Measurements from ENCODE around the gene ST3GAL4.
"Not testable (repeated sequence)": the region's sequence is repeated elsewhere in the genome, so short reads cannot be mapped to it uniquely, and the experiment has no call there.

The ST3GAL4 gene

DNA sequence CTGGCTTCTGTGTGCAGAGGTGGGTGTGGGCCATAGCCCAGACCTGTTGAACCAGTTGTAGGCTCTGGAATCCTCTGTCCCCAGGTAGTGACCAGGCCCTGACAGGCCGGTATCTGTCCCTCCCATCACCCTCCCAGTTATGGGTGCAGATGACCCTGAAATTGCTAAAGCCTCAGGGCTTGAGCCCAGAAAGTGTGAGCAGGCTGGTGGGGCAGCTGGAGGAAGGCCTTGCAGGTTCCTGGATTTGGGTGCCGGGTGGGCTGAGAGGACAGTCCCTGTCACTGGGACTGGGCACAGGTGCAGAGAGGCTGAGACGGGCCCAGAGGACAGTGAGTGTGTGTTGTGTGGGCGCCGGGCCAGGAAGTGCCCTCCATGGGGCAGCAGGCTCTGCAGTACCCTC lies 10.0 kb downstream of the ST3GAL4 start:
- not testable (repeated sequence) for DNase-seq (ENCODE audit: low read depth)

DNA sequence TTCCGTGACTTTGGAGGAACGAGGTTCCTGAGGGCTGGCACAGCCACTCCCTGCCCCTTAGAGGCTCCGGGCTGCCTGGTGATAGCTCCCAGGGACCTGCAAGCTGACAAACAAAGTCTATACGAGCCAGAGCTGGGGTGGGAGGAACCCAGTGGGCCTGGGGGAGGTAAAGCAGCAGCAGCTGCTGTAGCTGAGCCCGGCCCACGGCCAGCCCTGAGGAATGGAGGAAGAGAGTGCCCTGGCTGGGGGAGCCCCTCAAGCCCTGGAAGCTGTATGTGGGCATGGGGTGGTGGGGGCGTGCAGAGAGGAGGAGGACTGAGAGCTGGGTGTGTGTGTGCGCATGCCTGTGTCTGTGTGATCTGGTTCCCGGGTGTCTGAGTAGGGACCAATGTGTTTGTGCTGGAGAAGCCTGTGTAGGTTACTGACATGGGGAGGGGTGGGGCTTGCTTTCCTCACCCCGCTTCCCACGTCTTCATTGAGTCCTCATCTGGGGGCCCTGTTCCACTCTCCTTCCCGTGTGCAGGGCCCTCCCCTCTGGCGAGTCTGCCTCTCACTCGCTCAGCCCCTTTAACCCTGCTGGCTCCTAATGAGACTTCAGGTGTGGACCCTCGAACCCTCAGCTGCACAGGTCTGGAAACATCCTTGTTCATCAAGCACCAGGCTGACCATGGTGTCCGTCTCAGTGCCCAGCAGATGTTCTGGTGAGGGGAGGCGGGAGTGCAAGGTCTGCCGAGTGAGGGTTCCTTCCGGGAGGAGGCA lies 10.8 kb downstream of the ST3GAL4 start:
- no peak for DNase-seq (ENCODE audit: low read depth)

DNA sequence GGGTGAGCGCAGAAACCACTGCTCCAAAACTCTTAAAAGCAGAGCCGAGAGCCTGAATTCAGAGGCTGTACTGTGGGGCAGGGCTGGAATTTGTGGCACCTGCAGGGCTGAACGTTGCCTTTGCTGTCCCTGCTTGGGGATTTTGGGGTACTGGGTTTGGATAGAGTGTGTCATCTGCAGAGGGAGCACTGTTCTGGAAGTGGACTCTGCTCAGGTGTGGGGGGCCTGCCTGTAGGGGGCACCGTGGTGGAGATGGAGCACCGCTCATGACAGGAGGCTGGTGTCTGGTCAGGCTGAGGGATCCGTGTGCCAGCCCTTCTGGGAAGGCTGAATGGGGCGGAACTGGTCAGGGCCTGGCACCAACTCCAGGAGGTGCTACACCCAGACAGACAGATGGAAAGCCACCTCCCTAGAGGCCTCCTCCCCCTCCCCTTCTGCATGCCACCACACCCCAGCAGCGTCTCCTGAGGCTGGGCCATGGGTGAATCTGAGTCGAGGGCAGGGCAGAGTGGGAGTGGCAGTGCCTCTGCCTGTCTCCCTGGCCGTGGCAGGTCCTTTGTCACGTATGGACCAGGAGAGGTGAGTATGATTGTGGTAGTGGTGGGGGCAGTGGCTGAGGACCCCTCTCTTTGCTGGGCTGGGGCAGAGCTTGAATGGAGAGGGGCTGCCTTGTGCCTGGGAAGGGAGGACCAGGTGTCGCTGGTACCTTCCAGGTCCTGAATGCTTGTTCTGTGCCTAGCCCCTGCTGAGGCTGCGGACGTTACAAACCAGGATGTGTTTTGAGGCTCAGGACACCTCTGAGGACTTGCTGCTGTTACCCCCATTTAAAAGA lies 11.6 kb downstream of the ST3GAL4 start:
- not testable (repeated sequence) for DNase-seq (ENCODE audit: low read depth)

DNA sequence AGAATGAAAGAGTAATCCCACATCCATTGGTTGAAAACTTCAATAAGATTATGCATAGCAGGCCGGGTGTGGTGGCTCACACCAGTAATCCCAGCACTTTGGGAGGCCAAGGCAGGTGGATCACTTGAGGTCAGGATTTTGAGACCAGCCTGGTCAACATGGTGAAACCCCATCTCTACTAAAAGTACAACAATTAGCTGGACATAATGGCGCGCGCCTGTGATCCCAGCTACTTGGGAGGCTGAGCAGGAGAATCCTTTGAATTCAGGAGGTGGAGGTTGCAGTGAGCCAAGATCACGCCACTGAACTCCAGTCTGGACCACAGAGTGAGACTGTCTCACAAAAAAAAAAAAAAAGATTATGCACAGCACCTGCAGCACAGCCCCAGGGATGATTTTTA lies 12.3 kb downstream of the ST3GAL4 start:
- DNase-seq (ENCODE audit: low read depth) = not testable (repeated sequence)

DNA sequence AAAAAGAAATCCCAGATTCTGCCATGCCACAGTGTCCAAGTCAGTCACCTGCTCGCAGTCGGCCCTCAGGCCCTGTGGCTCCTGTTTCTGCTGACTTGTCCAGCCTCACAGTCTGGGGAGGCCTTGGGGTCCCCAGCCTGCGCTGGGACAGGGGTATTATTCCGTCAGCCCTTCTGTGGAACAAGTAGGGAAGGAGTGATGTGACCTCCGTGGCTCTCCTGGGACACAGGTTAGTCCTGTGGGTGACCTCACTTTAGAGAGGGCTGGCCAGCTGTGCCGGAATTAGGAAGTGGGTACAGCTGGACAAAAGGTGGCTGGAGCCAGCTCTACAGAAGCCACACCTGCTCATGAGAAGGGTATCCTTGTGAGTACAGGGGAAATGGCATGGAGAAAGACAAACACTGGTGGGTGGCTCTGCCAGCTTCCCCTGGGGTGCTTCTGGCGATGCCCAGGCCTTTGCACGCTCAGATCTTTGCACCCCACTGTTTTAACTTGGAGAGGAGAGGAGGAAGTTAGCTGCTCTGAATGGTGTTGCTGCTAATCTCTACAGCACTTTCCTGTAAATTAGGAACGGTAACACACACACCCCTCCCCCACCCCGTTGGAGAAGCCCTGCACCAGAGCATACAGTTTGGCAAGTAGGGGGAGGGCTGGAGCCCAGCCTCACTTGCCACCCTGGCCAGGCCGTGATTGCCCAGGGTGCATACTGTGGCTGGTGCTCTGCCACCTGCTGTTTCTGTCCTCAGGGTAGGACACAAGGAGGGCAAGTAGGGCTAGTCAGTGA lies 13.0 kb downstream of the ST3GAL4 start:
- DNase-seq (ENCODE audit: low read depth) = not testable (repeated sequence)

DNA sequence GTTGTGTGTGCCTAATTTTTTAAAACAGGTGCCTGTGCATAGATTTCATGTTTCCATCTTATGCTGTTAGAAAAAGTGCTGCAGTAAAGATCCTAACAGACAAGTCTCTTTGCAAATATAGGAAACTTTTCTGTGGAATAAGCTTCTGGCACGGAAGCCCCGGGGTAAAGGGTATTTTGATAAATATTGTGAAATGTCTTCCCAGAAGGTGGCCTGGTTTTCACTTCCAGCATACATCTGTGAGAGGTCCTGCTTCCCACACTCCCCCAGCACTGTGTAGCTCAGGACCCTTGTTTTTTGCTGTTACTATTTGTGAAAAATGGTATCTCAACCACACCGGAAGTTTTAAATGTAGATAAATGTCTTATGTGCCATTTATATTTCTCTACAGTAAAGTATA lies 14.5 kb downstream of the ST3GAL4 start:
- no peak for DNase-seq (ENCODE audit: low read depth)

DNA sequence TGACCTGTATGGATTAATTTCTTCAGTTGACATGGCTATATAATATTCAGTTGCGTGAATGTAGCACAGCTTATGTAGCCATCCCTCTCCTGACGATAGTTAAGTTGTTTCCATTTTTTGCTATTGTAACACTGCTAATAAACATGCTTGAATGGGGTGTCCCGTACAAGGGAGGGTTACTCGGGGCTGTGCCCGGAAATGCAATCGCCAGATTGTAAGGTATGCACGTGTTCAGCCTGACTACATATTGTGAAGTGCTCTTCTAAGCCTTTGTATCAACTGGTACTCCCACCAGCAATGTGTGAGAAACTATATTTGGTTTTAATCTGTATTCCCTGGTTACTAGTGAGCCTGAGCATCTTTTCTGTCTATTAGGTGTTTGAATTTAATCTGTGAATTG lies 16.1 kb downstream of the ST3GAL4 start:
- DNase-seq (ENCODE audit: low read depth) = no peak

DNA sequence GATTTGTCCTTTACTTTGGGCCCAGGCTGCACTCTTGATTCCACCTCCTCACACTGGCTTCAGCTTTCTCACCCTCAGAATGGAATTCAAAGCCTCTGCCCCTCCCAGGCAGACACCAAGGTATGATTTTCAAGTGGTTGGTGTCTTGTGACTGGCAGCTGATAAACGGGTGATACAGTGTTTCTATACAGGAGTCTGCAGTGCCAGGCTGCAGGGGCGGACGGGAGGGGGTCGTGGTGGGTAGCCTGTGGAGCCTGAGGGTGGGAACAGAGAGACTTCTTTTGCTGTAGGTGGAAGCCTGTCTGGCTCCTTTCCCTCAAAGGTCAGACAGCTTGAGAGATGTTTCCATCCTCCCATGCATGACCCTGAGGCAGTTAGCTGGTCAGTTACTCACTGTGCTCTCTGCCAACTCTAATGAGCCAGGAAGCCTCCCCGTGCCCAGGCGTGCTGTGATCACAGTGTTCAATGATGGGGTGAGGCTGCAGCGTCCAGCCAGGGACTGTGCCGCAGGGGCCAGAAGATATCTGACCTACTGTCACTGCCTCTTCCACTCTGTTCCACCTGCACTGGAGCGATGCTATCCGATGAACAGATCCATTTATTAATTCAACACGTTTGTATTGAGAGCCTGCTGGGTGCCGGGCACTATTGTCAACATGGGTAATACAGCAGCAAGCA lies 18.0 kb downstream of the ST3GAL4 start:
- not testable (repeated sequence) for DNase-seq (ENCODE audit: low read depth)

DNA sequence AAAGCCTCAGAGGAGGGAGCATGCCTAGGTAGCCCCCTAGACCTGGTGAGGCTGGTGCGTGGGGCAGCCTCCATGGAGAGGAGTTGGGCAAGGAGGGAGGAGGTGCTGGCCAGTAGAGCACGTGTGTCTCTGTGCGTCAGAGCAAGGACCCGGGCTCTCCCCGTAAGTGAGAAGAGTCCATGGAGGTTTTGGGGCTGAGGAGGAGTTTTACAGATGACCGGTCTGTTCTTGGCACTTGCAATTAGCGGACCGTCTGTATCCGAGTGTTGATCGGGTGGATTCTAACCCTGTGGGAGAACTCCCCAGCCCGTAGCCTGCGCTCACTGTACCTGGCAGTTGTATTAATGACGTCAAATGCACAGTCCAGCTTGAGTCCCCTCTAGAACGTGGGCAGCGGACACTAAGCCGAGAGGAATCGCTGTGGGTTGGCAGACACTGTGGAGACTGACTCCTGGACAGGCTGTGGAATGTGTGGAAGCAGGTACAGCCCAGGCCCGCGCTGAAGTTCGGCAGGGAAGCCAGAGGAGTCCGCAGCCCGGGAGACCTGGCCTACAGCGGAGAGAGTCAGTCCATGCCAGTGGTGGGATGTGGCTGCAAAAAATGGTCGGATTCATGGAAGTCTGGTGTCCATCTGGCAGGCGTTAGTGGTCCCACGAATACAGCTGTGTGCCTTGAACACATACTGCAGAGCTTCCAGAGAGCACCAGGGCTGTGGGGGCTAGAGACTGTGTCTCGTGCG lies 19.2 kb downstream of the ST3GAL4 start:
- DNase-seq (ENCODE audit: low read depth) = not testable (repeated sequence)

DNA sequence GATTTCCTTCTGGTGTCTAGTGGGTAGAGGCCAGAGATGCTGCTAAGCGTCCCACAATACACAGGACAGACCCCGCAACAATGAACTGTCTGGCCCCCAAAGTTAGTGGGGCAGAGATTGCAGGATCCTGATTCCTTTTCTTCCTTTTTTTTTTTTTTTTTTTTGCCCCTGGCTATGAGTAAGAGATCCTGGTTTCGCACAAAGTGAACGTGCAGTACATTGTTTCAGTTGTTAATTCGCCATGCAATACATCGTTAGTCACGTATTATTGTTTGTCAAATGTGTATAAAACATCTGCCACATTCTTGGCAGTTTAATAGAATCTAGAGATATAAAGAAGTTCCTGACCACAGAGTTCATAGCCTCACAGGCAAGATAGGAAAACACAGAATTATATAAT lies 20.2 kb downstream of the ST3GAL4 start:
- no peak for DNase-seq (ENCODE audit: low read depth)

DNA sequence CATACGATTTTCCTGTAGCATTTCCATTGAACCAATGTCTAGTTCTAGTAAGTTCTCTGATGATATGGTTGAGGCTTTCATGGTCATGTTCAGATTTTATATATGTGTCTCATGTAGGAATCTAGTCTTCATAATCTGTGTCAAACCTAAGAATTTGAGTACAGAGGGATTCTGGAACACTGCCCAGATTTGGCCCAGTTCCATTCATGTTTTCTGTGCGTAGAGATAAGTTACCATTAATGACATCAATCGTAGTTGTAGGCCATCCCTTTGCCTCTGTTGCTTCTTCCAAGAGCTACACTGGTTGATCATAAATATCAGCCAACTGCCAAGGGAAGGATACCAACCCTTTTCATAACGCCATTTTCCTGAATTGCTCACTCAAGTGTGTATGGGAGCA lies 23.3 kb downstream of the ST3GAL4 start:
- DNase-seq (ENCODE audit: low read depth) = no peak

DNA sequence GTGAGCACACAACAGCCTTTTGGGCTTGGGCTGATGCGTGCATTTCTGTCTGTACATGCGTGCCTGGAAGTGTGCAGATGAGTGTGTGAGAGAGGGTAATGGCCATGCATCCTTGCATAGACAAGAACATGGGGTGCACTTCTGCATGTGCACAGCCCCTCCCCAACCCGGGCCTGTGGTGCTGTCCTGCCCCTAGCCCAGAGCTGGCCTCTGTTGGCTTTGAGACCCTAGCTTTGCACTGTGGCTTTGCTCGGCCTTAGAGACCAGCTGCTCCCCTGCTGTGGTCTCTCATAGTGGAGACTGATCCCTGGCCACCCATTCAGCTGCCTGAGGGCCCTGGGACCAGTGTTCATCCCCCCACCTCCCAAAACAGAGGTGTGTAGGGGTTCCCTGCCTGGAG lies 25.4 kb downstream of the ST3GAL4 start:
- DNase-seq (ENCODE audit: low read depth) = no peak

DNA sequence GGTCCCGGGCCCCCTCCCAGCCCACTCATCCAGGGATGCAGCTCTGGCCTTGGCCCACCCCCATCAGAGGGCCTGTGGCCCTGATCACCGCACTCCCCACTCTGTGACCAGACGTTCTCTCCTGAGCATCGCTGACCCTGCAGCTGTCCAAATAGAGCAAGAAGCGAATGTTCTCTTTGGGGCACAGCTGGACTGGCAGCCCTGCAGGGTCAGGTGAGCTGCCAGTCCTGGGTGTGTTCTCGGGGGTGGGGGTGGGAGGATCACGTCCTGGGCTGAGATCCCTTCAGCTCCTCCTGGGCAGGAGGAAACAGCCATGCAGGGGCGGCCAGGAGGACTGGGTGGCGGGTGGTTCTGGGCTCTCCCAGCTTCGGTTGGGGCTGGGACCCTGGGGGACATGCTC lies 26.5 kb downstream of the ST3GAL4 start:
- DNase-seq (ENCODE audit: low read depth) = not testable (repeated sequence)

DNA sequence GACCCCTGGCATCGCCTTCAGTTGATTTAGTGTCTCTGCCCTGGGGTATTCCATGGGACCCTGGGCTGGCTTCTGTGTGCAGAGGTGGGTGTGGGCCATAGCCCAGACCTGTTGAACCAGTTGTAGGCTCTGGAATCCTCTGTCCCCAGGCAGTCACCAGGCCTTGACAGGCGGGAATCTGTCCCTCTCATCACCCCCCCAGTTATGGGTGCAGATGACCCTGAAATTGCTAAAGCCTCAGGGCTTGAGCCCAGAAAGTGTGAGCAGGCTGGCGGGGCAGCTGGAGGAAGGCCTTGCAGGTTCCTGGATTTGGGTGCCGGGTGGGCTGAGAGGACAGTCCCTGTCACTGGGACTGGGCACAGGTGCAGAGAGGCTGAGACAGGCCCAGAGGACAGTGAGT lies 27.2 kb downstream of the ST3GAL4 start:
- not testable (repeated sequence) for DNase-seq (ENCODE audit: low read depth)

DNA sequence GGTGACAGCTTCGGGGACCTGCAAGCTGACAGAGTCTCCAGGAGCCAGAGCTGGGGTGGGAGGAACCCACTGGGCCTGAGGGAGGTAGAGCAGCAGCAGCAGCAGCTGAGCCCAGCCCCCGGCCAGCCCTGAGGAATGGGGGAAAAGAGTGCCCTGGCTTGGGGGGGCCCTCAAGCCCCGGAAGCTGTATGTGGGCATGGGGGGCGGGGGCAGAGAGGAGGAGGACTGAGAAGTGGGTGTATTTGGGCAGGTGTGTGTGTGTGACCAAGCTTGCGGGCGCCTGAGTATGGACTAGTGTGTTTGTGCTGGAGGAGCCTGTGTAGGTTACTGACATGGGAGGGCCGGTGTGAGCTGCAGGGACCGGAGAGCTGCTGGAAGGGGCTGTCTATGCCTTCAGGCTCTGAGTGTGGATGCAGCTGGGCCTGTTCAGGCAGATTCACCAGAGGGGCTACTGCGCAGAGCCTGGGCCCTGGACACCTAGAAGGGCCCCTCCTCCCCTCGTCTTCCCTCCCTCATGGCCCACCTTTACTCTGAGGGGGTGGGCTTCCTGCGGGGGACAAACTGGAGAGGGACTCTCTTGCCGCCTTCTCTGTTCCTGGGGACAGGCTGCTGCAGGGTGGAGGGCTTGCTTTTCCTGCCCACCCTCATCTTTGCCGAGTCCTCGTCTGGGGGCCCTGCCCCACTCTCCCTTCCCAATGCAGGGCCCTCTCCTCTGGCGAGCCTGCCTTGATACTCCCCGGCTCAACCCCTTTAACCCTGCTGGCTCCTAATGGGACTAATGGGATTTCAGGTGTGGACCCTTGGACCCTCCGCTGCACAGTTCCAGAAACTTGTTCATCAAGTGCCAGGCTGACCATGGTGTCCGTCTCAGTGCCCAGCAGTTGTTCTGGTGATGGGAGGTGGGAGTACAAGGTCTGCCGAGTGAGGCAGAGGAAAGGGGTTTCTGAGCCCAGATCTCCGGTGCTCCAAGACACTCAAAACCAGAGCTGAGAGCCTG lies 28.2 kb downstream of the ST3GAL4 start:
- no peak for DNase-seq (ENCODE audit: low read depth)

DNA sequence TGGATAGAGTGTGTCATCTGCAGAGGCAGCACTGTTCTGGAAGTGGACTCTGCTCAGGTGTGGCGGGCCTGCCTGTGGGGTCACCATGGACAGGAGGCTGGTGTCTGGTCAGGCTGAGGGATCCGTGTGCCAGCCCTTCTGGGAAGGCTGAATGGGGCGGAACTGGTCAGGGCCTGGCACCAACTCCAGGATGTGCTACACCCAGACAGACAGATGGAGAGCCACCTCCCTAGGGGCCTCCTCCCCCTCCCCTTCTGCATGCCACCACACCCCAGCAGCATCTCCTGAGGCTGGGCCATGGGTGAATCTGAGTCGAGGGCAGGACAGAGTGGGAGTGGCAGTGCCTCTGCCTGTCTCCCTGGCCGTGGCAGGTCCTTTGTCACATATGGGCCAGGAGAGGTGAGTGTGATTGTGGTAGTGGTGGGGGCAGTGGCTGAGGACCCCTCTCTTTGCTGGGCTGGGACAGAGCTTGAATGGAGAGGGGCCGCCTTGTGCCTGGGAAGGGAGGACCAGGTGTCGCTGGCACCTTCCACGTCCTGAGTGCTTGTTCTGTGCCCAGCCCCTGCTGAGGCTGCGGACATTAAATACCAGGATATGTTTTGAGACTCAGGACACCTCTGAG lies 29.1 kb downstream of the ST3GAL4 start:
- no peak for DNase-seq (ENCODE audit: low read depth)

DNA sequence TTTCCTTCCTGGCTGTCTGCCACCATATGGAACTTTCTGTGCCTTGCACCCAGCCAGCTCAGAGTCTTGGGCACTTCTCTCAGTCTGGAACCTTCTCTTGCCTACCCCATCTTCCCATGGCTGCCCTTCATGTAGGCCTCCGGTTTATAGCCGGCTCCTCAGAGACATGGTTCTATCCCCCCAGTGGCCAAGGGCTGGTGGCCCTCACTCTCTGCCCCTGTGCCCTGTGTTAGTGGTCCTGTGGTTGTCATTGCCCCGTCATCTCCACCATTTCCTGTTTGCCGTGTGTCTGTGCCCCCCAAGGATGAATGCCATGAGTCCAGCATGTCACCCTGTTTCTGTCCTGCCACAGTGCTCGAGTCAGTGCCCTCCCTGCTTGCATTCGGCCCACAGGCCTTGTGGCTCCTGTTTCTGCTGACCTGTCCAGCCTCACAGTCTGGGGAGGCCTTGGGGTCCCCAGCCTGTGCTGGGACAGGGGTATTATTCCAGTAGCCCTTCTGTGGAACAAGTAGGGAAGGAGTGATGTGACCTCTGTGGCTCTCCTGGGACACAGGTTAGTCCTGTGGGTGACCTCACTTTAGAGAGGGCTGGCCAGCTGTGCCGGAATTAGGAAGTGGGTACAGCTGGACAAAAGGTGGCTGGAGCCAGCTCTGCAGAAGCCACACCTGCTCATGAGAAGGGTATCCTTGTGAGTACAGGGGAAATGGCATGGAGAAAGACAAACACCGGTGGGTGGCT lies 30.7 kb downstream of the ST3GAL4 start:
- DNase-seq (ENCODE audit: low read depth) = no peak

DNA sequence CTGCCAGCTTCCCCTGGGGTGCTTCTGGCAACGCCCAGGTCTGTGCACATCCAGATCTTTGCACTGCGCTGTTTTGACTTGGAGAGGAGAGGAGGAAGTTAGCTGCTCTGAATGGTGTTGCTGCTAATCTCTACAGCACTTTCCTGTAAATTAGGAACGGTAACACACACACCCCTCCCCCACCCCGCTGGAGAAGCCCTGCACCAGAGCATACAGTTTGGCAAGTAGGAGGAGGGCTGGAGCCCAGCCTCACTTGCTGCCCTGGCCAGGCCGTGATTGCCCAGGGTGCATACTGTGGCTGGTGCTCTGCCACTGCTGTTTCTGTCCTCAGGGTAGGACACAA lies 31.2 kb downstream of the ST3GAL4 start:
- DNase-seq (ENCODE audit: low read depth) = not testable (repeated sequence)

DNA sequence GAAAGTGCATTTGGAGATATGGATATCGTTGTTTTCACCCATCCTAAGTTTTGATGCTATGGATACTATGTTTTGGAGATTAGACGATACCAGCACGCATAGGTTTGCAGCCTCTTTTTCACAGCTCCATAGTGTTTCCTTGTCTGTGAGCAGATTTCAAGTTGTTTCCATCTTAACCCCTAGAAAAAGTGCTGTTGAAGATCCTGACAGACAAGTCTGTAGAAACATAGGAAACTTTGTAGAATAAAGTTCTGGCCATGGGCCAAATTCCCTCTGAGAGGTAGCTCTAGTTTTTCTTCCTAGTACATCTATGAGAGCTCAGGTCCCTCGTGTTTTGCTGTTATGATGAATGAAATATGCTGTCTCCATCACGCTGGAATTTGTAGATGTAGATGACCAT lies 32.4 kb downstream of the ST3GAL4 start:
- DNase-seq (ENCODE audit: low read depth) = no peak

All from stromal cell of bone marrow (primary cell).